Measurements from ENCODE around the gene MSI2.
A peak's percentile ranks its signal among the peaks of the same experiment; 100 is the strongest.

MSI2 gene

GRCh38 chr17:57373048-57373447 is 116.7 kb downstream of the MSI2 start:
- DNase-seq: no peak

- DNase-seq: no peak
These were observed 117.4 kb downstream of the MSI2 start for GRCh38 chr17:57373756-57374155.

GRCh38 chr17:57375040-57375769 is 118.9 kb downstream of the MSI2 start:
- DNase-seq: no peak

- DNase-seq: no peak
These were observed 119.5 kb downstream of the MSI2 start for GRCh38 chr17:57375770-57376225.

GRCh38 chr17:57377094-57377493 is 120.8 kb downstream of the MSI2 start:
- no peak for DNase-seq

- DNase-seq: no peak
These were observed 123.0 kb downstream of the MSI2 start for GRCh38 chr17:57379237-57379894.

- no peak for DNase-seq
These were observed 123.6 kb downstream of the MSI2 start for GRCh38 chr17:57379895-57380434.

GRCh38 chr17:57381498-57381897 is 125.2 kb downstream of the MSI2 start:
- no peak for DNase-seq

- DNase-seq: no peak
These were observed 127.9 kb downstream of the MSI2 start for GRCh38 chr17:57384219-57384618.

- no peak for DNase-seq
These were observed 129.7 kb downstream of the MSI2 start for GRCh38 chr17:57385975-57386374.

GRCh38 chr17:57387575-57387974 is 131.3 kb downstream of the MSI2 start:
- no peak for DNase-seq

- DNase-seq: peak; percentile 26
These were observed 131.9 kb downstream of the MSI2 start for GRCh38 chr17:57388131-57388725.

- DNase-seq: no peak
These were observed 133.2 kb downstream of the MSI2 start for GRCh38 chr17:57389473-57389872.

- no peak for DNase-seq
These were observed 134.9 kb downstream of the MSI2 start for GRCh38 chr17:57391076-57391825.

- no peak for DNase-seq
These were observed 135.6 kb downstream of the MSI2 start for GRCh38 chr17:57391857-57392471.

GRCh38 chr17:57393368-57393767 is 137.0 kb downstream of the MSI2 start:
- DNase-seq: no peak

GRCh38 chr17:57394375-57394774 is 138.1 kb downstream of the MSI2 start:
- DNase-seq: no peak

- DNase-seq: no peak
These were observed 139.5 kb downstream of the MSI2 start for GRCh38 chr17:57395721-57396321.

GRCh38 chr17:57396511-57396921 is 140.2 kb downstream of the MSI2 start:
- no peak for DNase-seq

GRCh38 chr17:57397402-57397801 is 141.1 kb downstream of the MSI2 start:
- no peak for DNase-seq

GRCh38 chr17:57399690-57400089 is 143.4 kb downstream of the MSI2 start:
- no peak for DNase-seq

GRCh38 chr17:57400648-57401047 is 144.3 kb downstream of the MSI2 start:
- DNase-seq: no peak
